SK-N-SH (cell line): ENCODE results near the gene ZMIZ1.

Source experiments
- NFIC ChIP-seq: IDR thresholded peaks from 2 replicates; pipeline ENCODE4 v1.4.0; 2012; ENCODE audit warnings: borderline replicate concordance
- RFX5 ChIP-seq: IDR thresholded peaks from 2 replicates; pipeline ENCODE4 v1.6.1; 2012; ENCODE audit warnings: mild to moderate bottlenecking, improper control_type of control experiment, low read length
- YY1 ChIP-seq: IDR thresholded peaks from 2 replicates; pipeline ENCODE4 v1.4.0; 2012; ENCODE audit warnings: low read depth, mild to moderate bottlenecking
- TF ChIP-seq, protein P1 (sequence below): fragments of 200-600 bp; sonication (generic); IDR thresholded peaks from 2 replicates; pipeline ENCODE4 v1.6.1; 2017; ENCODE audit warnings: antibody characterized with exemption, mild to moderate bottlenecking, moderate library complexity
- TF ChIP-seq, protein P2 (sequence below): IDR thresholded peaks from 2 replicates; pipeline ENCODE4 v1.4.0; 2012; ENCODE audit warnings: low read depth
- TF ChIP-seq, protein P3 (sequence below): IDR thresholded peaks from 2 replicates; pipeline ENCODE4; 2012
- TF ChIP-seq, protein P4 (sequence below): IDR thresholded peaks from 2 replicates; pipeline ENCODE4 v1.6.1; 2012; ENCODE audit warnings: mild to moderate bottlenecking, low read depth, low read length, moderate library complexity

DNA sequence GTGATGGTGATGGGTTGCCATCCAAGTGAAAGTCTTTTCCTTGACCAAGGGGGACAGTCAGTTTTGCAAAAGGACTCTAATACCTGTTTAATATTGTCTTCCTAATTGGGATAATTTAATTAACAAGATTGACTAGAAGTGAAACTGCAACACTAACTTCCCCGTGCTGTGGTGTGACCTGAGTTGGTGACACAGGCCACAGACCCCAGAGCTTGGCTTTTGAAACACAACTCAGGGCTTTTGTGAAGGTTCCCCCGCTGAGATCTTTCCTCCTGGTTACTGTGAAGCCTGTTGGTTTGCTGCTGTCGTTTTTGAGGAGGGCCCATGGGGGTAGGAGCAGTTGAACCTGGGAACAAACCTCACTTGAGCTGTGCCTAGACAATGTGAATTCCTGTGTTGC is 285.4 kb downstream of the ZMIZ1 start:
- TF ChIP-seq, protein P1, sequence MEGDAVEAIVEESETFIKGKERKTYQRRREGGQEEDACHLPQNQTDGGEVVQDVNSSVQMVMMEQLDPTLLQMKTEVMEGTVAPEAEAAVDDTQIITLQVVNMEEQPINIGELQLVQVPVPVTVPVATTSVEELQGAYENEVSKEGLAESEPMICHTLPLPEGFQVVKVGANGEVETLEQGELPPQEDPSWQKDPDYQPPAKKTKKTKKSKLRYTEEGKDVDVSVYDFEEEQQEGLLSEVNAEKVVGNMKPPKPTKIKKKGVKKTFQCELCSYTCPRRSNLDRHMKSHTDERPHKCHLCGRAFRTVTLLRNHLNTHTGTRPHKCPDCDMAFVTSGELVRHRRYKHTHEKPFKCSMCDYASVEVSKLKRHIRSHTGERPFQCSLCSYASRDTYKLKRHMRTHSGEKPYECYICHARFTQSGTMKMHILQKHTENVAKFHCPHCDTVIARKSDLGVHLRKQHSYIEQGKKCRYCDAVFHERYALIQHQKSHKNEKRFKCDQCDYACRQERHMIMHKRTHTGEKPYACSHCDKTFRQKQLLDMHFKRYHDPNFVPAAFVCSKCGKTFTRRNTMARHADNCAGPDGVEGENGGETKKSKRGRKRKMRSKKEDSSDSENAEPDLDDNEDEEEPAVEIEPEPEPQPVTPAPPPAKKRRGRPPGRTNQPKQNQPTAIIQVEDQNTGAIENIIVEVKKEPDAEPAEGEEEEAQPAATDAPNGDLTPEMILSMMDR = no peak
- TF ChIP-seq, protein P2, sequence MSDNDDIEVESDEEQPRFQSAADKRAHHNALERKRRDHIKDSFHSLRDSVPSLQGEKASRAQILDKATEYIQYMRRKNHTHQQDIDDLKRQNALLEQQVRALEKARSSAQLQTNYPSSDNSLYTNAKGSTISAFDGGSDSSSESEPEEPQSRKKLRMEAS = no peak
- TF ChIP-seq, protein P3, sequence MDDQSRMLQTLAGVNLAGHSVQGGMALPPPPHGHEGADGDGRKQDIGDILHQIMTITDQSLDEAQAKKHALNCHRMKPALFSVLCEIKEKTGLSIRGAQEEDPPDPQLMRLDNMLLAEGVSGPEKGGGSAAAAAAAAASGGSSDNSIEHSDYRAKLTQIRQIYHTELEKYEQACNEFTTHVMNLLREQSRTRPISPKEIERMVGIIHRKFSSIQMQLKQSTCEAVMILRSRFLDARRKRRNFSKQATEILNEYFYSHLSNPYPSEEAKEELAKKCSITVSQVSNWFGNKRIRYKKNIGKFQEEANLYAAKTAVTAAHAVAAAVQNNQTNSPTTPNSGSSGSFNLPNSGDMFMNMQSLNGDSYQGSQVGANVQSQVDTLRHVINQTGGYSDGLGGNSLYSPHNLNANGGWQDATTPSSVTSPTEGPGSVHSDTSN = no peak
- TF ChIP-seq RFX5 (no peak), YY1 (no peak), NFIC (no peak)
- TF ChIP-seq, protein P4, sequence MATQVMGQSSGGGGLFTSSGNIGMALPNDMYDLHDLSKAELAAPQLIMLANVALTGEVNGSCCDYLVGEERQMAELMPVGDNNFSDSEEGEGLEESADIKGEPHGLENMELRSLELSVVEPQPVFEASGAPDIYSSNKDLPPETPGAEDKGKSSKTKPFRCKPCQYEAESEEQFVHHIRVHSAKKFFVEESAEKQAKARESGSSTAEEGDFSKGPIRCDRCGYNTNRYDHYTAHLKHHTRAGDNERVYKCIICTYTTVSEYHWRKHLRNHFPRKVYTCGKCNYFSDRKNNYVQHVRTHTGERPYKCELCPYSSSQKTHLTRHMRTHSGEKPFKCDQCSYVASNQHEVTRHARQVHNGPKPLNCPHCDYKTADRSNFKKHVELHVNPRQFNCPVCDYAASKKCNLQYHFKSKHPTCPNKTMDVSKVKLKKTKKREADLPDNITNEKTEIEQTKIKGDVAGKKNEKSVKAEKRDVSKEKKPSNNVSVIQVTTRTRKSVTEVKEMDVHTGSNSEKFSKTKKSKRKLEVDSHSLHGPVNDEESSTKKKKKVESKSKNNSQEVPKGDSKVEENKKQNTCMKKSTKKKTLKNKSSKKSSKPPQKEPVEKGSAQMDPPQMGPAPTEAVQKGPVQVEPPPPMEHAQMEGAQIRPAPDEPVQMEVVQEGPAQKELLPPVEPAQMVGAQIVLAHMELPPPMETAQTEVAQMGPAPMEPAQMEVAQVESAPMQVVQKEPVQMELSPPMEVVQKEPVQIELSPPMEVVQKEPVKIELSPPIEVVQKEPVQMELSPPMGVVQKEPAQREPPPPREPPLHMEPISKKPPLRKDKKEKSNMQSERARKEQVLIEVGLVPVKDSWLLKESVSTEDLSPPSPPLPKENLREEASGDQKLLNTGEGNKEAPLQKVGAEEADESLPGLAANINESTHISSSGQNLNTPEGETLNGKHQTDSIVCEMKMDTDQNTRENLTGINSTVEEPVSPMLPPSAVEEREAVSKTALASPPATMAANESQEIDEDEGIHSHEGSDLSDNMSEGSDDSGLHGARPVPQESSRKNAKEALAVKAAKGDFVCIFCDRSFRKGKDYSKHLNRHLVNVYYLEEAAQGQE = no peak
